Measurements from ENCODE around the gene ZHX3.

DNA sequence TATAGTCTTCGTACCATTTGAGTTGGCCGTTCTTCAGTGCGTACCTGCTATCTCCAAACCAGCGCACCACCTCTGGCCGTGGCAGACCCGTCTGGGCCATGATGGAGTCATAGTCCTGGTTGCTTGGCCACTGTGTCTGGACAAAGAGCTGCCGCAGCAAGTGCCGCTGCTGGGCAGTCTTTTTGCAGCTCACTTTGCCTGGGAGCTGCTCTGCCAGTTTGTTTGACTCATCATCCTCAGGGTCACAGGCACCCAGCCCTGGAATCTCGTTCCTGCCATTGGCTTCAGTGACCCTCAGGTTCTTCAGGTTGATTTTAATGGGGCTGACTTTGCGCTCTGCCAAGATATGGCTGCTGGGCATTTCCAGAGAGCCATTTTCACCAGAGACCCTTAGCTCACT, 115.1 kb downstream of the ZHX3 start:
- TF ChIP-seq, protein P1, sequence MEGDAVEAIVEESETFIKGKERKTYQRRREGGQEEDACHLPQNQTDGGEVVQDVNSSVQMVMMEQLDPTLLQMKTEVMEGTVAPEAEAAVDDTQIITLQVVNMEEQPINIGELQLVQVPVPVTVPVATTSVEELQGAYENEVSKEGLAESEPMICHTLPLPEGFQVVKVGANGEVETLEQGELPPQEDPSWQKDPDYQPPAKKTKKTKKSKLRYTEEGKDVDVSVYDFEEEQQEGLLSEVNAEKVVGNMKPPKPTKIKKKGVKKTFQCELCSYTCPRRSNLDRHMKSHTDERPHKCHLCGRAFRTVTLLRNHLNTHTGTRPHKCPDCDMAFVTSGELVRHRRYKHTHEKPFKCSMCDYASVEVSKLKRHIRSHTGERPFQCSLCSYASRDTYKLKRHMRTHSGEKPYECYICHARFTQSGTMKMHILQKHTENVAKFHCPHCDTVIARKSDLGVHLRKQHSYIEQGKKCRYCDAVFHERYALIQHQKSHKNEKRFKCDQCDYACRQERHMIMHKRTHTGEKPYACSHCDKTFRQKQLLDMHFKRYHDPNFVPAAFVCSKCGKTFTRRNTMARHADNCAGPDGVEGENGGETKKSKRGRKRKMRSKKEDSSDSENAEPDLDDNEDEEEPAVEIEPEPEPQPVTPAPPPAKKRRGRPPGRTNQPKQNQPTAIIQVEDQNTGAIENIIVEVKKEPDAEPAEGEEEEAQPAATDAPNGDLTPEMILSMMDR (IDR thresholded peaks at IDR 0.05), result no peak
- TF ChIP-seq POLR2AphosphoS5 (IDR thresholded peaks at IDR 0.05), result no peak
